GM23338 (cell line): ENCODE measurements around the gene TAF4. TPM values are rescaled to one million over a fixed set of nuclear protein-coding genes. Genes with fewer than 3 reads are reported as not detected.

Experiments
- ATAC-seq: fragments of 200-7000 bp; cut with Tn5 transposase; 3 replicates; pipeline ENCODE4 v1.9.1; 2020
- DNase-seq: peaks from one replicate; pipeline ENCODE4 v3.0.0-alpha.2; 2015; ENCODE audit warnings: low spot score
- H2AFZ ChIP-seq: fragments of 200-600 bp; sonication (generic); 2 replicates; pipeline ENCODE4 v1.8.0; 2016; ENCODE audit warnings: antibody characterized with exemption, mild to moderate bottlenecking, moderate library complexity
- H3F3A ChIP-seq: fragments of 200-600 bp; sonication (generic); replicated peaks from 2 replicates; pipeline ENCODE4 v1.8.0; 2017; ENCODE audit warnings: antibody characterized with exemption, mixed run types, low read depth
- H3K27ac ChIP-seq: fragments of 200-600 bp; sonication (generic); 2 replicates; pipeline ENCODE4 v1.6.1; 2016; ENCODE audit warnings: low read depth
- H3K27me3 ChIP-seq: fragments of 200-600 bp; sonication (generic); 2 replicates; pipeline ENCODE4 v1.8.0; 2016; ENCODE audit warnings: mild to moderate bottlenecking, mixed run types, moderate library complexity; ENCODE audit not compliant: insufficient read depth
- H3K36me3 ChIP-seq: fragments of 200-600 bp; sonication (generic); 2 replicates; pipeline ENCODE4 v1.8.0; 2016; ENCODE audit warnings: mild to moderate bottlenecking; ENCODE audit not compliant: insufficient read depth
- H3K4me1 ChIP-seq: fragments of 200-600 bp; sonication (generic); 2 replicates; pipeline ENCODE4 v1.8.0; 2016; ENCODE audit warnings: mild to moderate bottlenecking, moderate library complexity; ENCODE audit not compliant: insufficient read depth
- H3K4me2 ChIP-seq: fragments of 200-600 bp; sonication (generic); 2 replicates; pipeline ENCODE4 v1.7.1; 2017; ENCODE audit warnings: mixed run types
- H3K4me3 ChIP-seq: fragments of 200-600 bp; sonication (generic); 2 replicates; pipeline ENCODE4 v1.6.1; 2016; ENCODE audit warnings: mixed run types
- H3K79me2 ChIP-seq: fragments of 200-600 bp; sonication (generic); replicated peaks from 2 replicates; pipeline ENCODE4 v1.8.0; 2017; ENCODE audit warnings: mild to moderate bottlenecking; ENCODE audit not compliant: insufficient read depth
- H3K9me2 ChIP-seq: fragments of 200-600 bp; sonication (generic); 2 replicates; pipeline ENCODE4 v1.8.0; 2017; ENCODE audit not compliant: insufficient read depth
- H4K20me1 ChIP-seq: fragments of 200-600 bp; sonication (generic); replicated peaks from 2 replicates; pipeline ENCODE4 v1.8.0; 2017; ENCODE audit warnings: mild to moderate bottlenecking; ENCODE audit not compliant: insufficient read depth
- H3K27ac Mint-ChIP-seq: 2 replicates; pipeline ENCODE4 v1.8.0; 2020; ENCODE audit warnings: inconsistent platforms, mild to moderate bottlenecking, moderate library complexity, mixed read lengths
- H3K27me3 Mint-ChIP-seq: 3 replicates; pipeline ENCODE4 v1.8.0; 2022; ENCODE audit warnings: low read depth, mild to moderate bottlenecking, moderate library complexity, mixed read lengths, inconsistent platforms; ENCODE audit not compliant: insufficient read depth, poor library complexity
- H3K36me3 Mint-ChIP-seq: 3 replicates; pipeline ENCODE4 v1.8.0; 2021; ENCODE audit warnings: low read depth, mild to moderate bottlenecking, inconsistent platforms, moderate library complexity, mixed read lengths
- H3K4me1 Mint-ChIP-seq: 3 replicates; pipeline ENCODE4 v1.8.0; 2020; ENCODE audit warnings: mild to moderate bottlenecking, inconsistent platforms, mixed read lengths
- H3K4me3 Mint-ChIP-seq: 3 replicates; pipeline ENCODE4 v1.8.0; 2021; ENCODE audit warnings: moderate library complexity, mild to moderate bottlenecking, inconsistent platforms, mixed read lengths
- H3K9me3 Mint-ChIP-seq: 3 replicates; pipeline ENCODE4 v1.8.0; 2020; ENCODE audit warnings: moderate library complexity, mild to moderate bottlenecking, inconsistent platforms, mixed read lengths
- CREB1 ChIP-seq: fragments of 250-450 bp; sonication (Bioruptor Pico); IDR thresholded peaks from 2 replicates; pipeline ENCODE4 v1.5.0; 2020; ENCODE audit warnings: low read depth, mild to moderate bottlenecking, moderate library complexity
- EZH2 ChIP-seq: fragments of 200-600 bp; sonication (generic); IDR thresholded peaks from one replicate; pipeline ENCODE4 v1.8.0; 2017; ENCODE audit warnings: antibody characterized with exemption, mild to moderate bottlenecking, low read depth; ENCODE audit not compliant: unreplicated experiment
- EZH2phosphoT487 ChIP-seq: fragments of 200-600 bp; sonication (generic); IDR thresholded peaks from one replicate; pipeline ENCODE4 v1.8.1; 2018; ENCODE audit warnings: antibody characterized with exemption; ENCODE audit not compliant: unreplicated experiment
- JUNB ChIP-seq: IDR thresholded peaks from one replicate; pipeline ENCODE4 v1.6.1; 2016; ENCODE audit warnings: antibody characterized with exemption; ENCODE audit not compliant: unreplicated experiment
- NANOG ChIP-seq: IDR thresholded peaks from 2 replicates; pipeline ENCODE4 v1.6.1; 2016; ENCODE audit warnings: antibody characterized with exemption, borderline replicate concordance
- POLR2AphosphoS5 ChIP-seq: IDR thresholded peaks from 2 replicates; pipeline ENCODE4 v1.6.1; 2016; ENCODE audit warnings: antibody characterized with exemption, low read depth
- STAT1 ChIP-seq: IDR thresholded peaks from one replicate; pipeline ENCODE4 v1.6.1; 2016; ENCODE audit warnings: antibody characterized with exemption; ENCODE audit not compliant: unreplicated experiment
- ZNF114 ChIP-seq: fragments of 250-450 bp; sonication (Bioruptor Pico); IDR thresholded peaks from 2 replicates; pipeline ENCODE4 v1.5.0; 2020; ENCODE audit warnings: mild to moderate bottlenecking, moderate library complexity
- ZNF331 ChIP-seq: fragments of 250-450 bp; sonication (Bioruptor Pico); IDR thresholded peaks from 2 replicates; pipeline ENCODE4 v1.5.0; 2020; ENCODE audit warnings: low read depth, mild to moderate bottlenecking, moderate library complexity
- polyA plus RNA-seq: library from polyadenylated mRNA; unstranded; fragments of >200 nt; fragmentation: Nextera tagmentation; extraction: Ambion mirVana; gene quantifications from 2 replicates; pipeline ENCODE4 v1.2.1, GENCODE V29; 2016
- total RNA-seq: library from RNA; depleted of rRNA; stranded (reverse); fragments of >200 nt; shearing (Covaris generic); gene quantifications from 2 replicates; pipeline ENCODE4 v1.2.3, GENCODE V29; 2014
- TF ChIP-seq, protein P1 (sequence below): IDR thresholded peaks from 2 replicates; pipeline ENCODE4 v1.6.1; 2016; ENCODE audit warnings: antibody characterized with exemption
- TF ChIP-seq, protein P2 (sequence below): IDR thresholded peaks from one replicate; pipeline ENCODE4 v1.6.1; 2018; ENCODE audit warnings: antibody characterized with exemption; ENCODE audit not compliant: unreplicated experiment
- TF ChIP-seq, protein P3 (sequence below), 2 experiments: fragments of 200-600 bp in 1 of 2; sonication (generic) in 1 of 2; conservative IDR thresholded peaks; 2 replicates each; pipeline versions ENCODE4 v1.5.1 to v1.6.1; 2016 to 2017; ENCODE audit warnings: antibody characterized with exemption in 2 of 2, low read depth in 2 of 2, mild to moderate bottlenecking in 2 of 2, moderate library complexity in 1 of 2
- TF ChIP-seq, protein P4 (sequence below): fragments of 250-450 bp; sonication (Bioruptor Pico); IDR thresholded peaks from 2 replicates; pipeline ENCODE4 v1.5.0; 2020; ENCODE audit warnings: mild to moderate bottlenecking, moderate library complexity

TAF4 gene
- total and polyA plus RNA-seq, 2 experiments from 2014 or later: 7.2 to 60.0 TPM

DNA sequence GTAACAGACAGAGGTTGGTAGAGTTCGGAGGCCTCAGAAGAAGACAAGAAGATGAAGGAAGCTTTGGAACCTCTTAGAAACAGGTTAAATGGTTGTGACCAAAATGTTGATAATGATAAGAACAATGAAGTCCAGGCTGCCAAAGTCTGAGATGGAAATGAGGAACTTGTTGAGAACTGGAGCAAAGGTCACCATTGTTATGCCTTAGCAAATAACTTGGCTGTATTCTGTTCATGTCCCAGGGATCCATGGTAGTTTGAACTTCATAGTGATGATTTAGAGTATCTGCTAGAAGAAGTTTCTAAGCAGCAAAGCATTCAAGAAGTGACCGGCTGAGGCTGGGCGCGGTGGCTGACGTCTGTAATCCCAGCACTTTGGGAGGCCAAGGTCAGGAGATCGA is 45.5 kb upstream of the TAF4 start:
- no peaks in the 10 kb centered on the region for H3K79me2 ChIP-seq
- H3K27me3 Mint-ChIP-seq: peaks cover 9% of the 10 kb centered on the region
- no peaks in the 10 kb centered on the region; the same call in 1 of the 2 replicates for H3K4me1 ChIP-seq
- no peak overlapping the region for H3K4me3 ChIP-seq
- ATAC-seq (no peak), DNase-seq (no peak)
- H3K4me2 ChIP-seq: no peak overlapping the region
- H3K9me2 ChIP-seq: no peaks in the 10 kb centered on the region
- no peaks in the 10 kb centered on the region for H3K36me3 ChIP-seq
- H3K4me1 Mint-ChIP-seq: peaks cover 4% of the 10 kb centered on the region; the same call in 1 of the 3 replicates
- no peaks in the 10 kb centered on the region for H3K27me3 ChIP-seq
- no peak overlapping the region for H2AFZ ChIP-seq
- H3K9me3 Mint-ChIP-seq: peaks cover 55% of the 10 kb centered on the region
- no peak overlapping the region for H3K27ac Mint-ChIP-seq
- H3K27ac ChIP-seq: no peak overlapping the region
- H4K20me1 ChIP-seq: no peaks in the 10 kb centered on the region
- TF ChIP-seq POLR2AphosphoS5 (no peak), JUNB (no peak), EZH2phosphoT487 (no peak), EZH2 (no peak), ZNF331 (CRISPR knock-in tag) (no peak), NANOG (no peak), CREB1 (CRISPR knock-in tag) (no peak), ZNF114 (CRISPR knock-in tag) (no peak), STAT1 (no peak)
- TF ChIP-seq, protein P1, sequence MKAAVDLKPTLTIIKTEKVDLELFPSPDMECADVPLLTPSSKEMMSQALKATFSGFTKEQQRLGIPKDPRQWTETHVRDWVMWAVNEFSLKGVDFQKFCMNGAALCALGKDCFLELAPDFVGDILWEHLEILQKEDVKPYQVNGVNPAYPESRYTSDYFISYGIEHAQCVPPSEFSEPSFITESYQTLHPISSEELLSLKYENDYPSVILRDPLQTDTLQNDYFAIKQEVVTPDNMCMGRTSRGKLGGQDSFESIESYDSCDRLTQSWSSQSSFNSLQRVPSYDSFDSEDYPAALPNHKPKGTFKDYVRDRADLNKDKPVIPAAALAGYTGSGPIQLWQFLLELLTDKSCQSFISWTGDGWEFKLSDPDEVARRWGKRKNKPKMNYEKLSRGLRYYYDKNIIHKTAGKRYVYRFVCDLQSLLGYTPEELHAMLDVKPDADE: no peak
- TF ChIP-seq, protein P2, sequence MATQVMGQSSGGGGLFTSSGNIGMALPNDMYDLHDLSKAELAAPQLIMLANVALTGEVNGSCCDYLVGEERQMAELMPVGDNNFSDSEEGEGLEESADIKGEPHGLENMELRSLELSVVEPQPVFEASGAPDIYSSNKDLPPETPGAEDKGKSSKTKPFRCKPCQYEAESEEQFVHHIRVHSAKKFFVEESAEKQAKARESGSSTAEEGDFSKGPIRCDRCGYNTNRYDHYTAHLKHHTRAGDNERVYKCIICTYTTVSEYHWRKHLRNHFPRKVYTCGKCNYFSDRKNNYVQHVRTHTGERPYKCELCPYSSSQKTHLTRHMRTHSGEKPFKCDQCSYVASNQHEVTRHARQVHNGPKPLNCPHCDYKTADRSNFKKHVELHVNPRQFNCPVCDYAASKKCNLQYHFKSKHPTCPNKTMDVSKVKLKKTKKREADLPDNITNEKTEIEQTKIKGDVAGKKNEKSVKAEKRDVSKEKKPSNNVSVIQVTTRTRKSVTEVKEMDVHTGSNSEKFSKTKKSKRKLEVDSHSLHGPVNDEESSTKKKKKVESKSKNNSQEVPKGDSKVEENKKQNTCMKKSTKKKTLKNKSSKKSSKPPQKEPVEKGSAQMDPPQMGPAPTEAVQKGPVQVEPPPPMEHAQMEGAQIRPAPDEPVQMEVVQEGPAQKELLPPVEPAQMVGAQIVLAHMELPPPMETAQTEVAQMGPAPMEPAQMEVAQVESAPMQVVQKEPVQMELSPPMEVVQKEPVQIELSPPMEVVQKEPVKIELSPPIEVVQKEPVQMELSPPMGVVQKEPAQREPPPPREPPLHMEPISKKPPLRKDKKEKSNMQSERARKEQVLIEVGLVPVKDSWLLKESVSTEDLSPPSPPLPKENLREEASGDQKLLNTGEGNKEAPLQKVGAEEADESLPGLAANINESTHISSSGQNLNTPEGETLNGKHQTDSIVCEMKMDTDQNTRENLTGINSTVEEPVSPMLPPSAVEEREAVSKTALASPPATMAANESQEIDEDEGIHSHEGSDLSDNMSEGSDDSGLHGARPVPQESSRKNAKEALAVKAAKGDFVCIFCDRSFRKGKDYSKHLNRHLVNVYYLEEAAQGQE: no peak
- TF ChIP-seq, protein P3, sequence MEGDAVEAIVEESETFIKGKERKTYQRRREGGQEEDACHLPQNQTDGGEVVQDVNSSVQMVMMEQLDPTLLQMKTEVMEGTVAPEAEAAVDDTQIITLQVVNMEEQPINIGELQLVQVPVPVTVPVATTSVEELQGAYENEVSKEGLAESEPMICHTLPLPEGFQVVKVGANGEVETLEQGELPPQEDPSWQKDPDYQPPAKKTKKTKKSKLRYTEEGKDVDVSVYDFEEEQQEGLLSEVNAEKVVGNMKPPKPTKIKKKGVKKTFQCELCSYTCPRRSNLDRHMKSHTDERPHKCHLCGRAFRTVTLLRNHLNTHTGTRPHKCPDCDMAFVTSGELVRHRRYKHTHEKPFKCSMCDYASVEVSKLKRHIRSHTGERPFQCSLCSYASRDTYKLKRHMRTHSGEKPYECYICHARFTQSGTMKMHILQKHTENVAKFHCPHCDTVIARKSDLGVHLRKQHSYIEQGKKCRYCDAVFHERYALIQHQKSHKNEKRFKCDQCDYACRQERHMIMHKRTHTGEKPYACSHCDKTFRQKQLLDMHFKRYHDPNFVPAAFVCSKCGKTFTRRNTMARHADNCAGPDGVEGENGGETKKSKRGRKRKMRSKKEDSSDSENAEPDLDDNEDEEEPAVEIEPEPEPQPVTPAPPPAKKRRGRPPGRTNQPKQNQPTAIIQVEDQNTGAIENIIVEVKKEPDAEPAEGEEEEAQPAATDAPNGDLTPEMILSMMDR (conservative IDR thresholded peaks at IDR 0.05; ENCODE audit: low read depth in 2 of 2): no peak
- TF ChIP-seq, protein P4, sequence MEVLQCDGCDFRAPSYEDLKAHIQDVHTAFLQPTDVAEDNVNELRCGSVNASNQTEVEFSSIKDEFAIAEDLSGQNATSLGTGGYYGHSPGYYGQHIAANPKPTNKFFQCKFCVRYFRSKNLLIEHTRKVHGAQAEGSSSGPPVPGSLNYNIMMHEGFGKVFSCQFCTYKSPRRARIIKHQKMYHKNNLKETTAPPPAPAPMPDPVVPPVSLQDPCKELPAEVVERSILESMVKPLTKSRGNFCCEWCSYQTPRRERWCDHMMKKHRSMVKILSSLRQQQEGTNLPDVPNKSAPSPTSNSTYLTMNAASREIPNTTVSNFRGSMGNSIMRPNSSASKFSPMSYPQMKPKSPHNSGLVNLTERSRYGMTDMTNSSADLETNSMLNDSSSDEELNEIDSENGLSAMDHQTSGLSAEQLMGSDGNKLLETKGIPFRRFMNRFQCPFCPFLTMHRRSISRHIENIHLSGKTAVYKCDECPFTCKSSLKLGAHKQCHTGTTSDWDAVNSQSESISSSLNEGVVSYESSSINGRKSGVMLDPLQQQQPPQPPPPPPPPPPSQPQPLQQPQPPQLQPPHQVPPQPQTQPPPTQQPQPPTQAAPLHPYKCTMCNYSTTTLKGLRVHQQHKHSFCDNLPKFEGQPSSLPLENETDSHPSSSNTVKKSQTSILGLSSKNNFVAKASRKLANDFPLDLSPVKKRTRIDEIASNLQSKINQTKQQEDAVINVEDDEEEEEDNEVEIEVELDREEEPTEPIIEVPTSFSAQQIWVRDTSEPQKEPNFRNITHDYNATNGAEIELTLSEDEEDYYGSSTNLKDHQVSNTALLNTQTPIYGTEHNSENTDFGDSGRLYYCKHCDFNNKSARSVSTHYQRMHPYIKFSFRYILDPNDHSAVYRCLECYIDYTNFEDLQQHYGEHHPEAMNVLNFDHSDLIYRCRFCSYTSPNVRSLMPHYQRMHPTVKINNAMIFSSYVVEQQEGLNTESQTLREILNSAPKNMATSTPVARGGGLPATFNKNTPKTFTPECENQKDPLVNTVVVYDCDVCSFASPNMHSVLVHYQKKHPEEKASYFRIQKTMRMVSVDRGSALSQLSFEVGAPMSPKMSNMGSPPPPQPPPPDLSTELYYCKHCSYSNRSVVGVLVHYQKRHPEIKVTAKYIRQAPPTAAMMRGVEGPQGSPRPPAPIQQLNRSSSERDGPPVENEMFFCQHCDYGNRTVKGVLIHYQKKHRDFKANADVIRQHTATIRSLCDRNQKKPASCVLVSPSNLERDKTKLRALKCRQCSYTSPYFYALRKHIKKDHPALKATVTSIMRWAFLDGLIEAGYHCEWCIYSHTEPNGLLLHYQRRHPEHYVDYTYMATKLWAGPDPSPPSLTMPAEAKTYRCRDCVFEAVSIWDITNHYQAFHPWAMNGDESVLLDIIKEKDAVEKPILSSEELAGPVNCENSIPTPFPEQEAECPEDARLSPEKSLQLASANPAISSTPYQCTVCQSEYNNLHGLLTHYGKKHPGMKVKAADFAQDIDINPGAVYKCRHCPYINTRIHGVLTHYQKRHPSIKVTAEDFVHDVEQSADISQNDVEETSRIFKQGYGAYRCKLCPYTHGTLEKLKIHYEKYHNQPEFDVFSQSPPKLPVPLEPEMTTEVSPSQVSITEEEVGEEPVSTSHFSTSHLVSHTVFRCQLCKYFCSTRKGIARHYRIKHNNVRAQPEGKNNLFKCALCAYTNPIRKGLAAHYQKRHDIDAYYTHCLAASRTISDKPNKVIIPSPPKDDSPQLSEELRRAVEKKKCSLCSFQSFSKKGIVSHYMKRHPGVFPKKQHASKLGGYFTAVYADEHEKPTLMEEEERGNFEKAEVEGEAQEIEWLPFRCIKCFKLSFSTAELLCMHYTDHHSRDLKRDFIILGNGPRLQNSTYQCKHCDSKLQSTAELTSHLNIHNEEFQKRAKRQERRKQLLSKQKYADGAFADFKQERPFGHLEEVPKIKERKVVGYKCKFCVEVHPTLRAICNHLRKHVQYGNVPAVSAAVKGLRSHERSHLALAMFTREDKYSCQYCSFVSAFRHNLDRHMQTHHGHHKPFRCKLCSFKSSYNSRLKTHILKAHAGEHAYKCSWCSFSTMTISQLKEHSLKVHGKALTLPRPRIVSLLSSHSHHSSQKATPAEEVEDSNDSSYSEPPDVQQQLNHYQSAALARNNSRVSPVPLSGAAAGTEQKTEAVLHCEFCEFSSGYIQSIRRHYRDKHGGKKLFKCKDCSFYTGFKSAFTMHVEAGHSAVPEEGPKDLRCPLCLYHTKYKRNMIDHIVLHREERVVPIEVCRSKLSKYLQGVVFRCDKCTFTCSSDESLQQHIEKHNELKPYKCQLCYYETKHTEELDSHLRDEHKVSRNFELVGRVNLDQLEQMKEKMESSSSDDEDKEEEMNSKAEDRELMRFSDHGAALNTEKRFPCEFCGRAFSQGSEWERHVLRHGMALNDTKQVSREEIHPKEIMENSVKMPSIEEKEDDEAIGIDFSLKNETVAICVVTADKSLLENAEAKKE (CRISPR knock-in tag): no peak
- peaks cover 17% of the 10 kb centered on the region; the same call in 2 of the 3 replicates for H3K36me3 Mint-ChIP-seq
- H3K4me3 Mint-ChIP-seq: no peak overlapping the region
- H3F3A ChIP-seq: no peaks in the 10 kb centered on the region
